Thymus (tissue), 11 donors: Measurements from ENCODE around the gene TET2. TPM values are rescaled to one million over a fixed set of nuclear protein-coding genes. Genes with fewer than 3 reads are reported as not detected.

ENCODE experiments used
- DNase-seq, 9 donors: peaks; one replicate each; pipeline ENCODE4 v3.0.0-alpha.2; 2013; ENCODE audit warnings: low spot score in 9 of 9, low read depth in 6 of 9, missing footprints in 1 of 9
- H3K27ac ChIP-seq, 2 donors: one replicate each; pipeline ENCODE4 v1.5.1; 2013; ENCODE audit warnings: control low read depth in 1 of 2, low read depth in 1 of 2, low read length in 1 of 2, mild to moderate bottlenecking in 1 of 2, moderate library complexity in 1 of 2
- H3K27me3 ChIP-seq, 2 donors: one replicate each; pipeline ENCODE4 v1.5.1; 2013; ENCODE audit warnings: low read length in 1 of 2; ENCODE audit not compliant: control insufficient read depth in 2 of 2, insufficient read depth in 1 of 2
- H3K36me3 ChIP-seq, 2 donors: one replicate each; pipeline ENCODE4 v1.5.1; 2013; ENCODE audit warnings: low read length in 1 of 2, mild to moderate bottlenecking in 1 of 2, moderate library complexity in 1 of 2; ENCODE audit not compliant: control insufficient read depth in 2 of 2, insufficient read depth in 2 of 2
- H3K4me1 ChIP-seq, 2 donors: one replicate each; pipeline ENCODE4 v1.5.1; 2013; ENCODE audit warnings: low read length in 2 of 2; ENCODE audit not compliant: control insufficient read depth in 2 of 2, insufficient read depth in 2 of 2
- H3K4me3 ChIP-seq, 2 donors: one replicate each; pipeline ENCODE4 v1.5.1; 2013; ENCODE audit warnings: low read length in 2 of 2, control low read depth in 1 of 2, mild to moderate bottlenecking in 1 of 2
- H3K9me3 ChIP-seq, 2 donors: one replicate each; pipeline ENCODE4 v1.5.1; 2013; ENCODE audit warnings: low read length in 1 of 2, mild to moderate bottlenecking in 1 of 2; ENCODE audit not compliant: control insufficient read depth in 2 of 2, insufficient read depth in 1 of 2
- WGBS: extraction: QIAGEN DNeasy Blood & Tissue Kit; methylation state at CpG from one replicate; pipeline ENCODE4 v1.1.7; 2013; 5-methylcytosine and 5-hydroxymethylcytosine counted together
- polyA plus RNA-seq: library from polyadenylated mRNA; stranded (reverse); fragments of 200-250 nt; gene quantifications from one replicate; pipeline ENCODE4 v1.2.3, GENCODE V29; 2013
- total RNA-seq: library from RNA; stranded (reverse); fragments of 120-200 nt; gene quantifications from one replicate; pipeline ENCODE4 v1.2.4, GENCODE V29; 2013
- donor health status: healthy.

The TET2 gene
- total and polyA plus RNA-seq, 2 donors: 6.5 to 17.1 TPM

- Histone ChIP-seq H3K4me1 (no peaks in the 10 kb centered on the region), H3K27ac (no peak overlapping the region), H3K27me3 (no peaks in the 10 kb centered on the region), H3K4me3 (no peak overlapping the region), H3K36me3 (peaks cover 2 to 4% of the 10 kb centered on the region in 2 donors), H3K9me3 (no peaks in the 10 kb centered on the region)
- no peak for DNase-seq
- WGBS: 96% methylated on average over 3 of the region's 3 CpGs
Measured at GRCh38 chr4:105197777-105198176, 51.1 kb downstream of the TET2 start.

- Histone ChIP-seq H3K27me3 (no peaks in the 10 kb centered on the region), H3K36me3 (peaks cover 0 to 4% of the 10 kb centered on the region in 2 donors), H3K27ac (no peak overlapping the region), H3K9me3 (no peaks in the 10 kb centered on the region), H3K4me3 (no peak overlapping the region), H3K4me1 (no peaks in the 10 kb centered on the region)
- no peak for DNase-seq
- 97% methylated on average over 2 of the region's 2 CpGs for WGBS
Measured at GRCh38 chr4:105198541-105198940, 51.9 kb downstream of the TET2 start.

GRCh38 chr4:105206214-105206613 is 59.5 kb downstream of the TET2 start:
- no peak for DNase-seq
- H3K9me3 ChIP-seq: no peaks in the 10 kb centered on the region
- H3K27me3 ChIP-seq: no peaks in the 10 kb centered on the region
- 94% methylated on average over 3 of the region's 3 CpGs for WGBS
- no peaks in the 10 kb centered on the region for H3K36me3 ChIP-seq
- H3K4me1 ChIP-seq: no peaks in the 10 kb centered on the region
- H3K4me3 ChIP-seq: no peak overlapping the region
- H3K27ac ChIP-seq: no peak overlapping the region

GRCh38 chr4:105207386-105207785 is 60.7 kb downstream of the TET2 start:
- Histone ChIP-seq H3K27ac (no peak overlapping the region), H3K27me3 (no peaks in the 10 kb centered on the region), H3K36me3 (no peaks in the 10 kb centered on the region), H3K4me3 (no peak overlapping the region), H3K4me1 (no peaks in the 10 kb centered on the region), H3K9me3 (no peaks in the 10 kb centered on the region)
- DNase-seq: no peak
- WGBS: 99% methylated on average over 2 of the region's 2 CpGs

- no peak overlapping the region for H3K27ac ChIP-seq
- no peaks in the 10 kb centered on the region for H3K4me1 ChIP-seq
- H3K9me3 ChIP-seq: no peaks in the 10 kb centered on the region
- H3K36me3 ChIP-seq: no peaks in the 10 kb centered on the region
- no peak overlapping the region for H3K4me3 ChIP-seq
- H3K27me3 ChIP-seq: no peaks in the 10 kb centered on the region
- no peak for DNase-seq
- 94% methylated on average over 5 of the region's 5 CpGs for WGBS
Measured at GRCh38 chr4:105208561-105208960, 61.9 kb downstream of the TET2 start.

- Histone ChIP-seq H3K4me1 (no peaks in the 10 kb centered on the region), H3K9me3 (no peaks in the 10 kb centered on the region), H3K36me3 (no peaks in the 10 kb centered on the region), H3K27ac (no peak overlapping the region), H3K4me3 (no peak overlapping the region), H3K27me3 (no peaks in the 10 kb centered on the region)
- WGBS: 95% methylated on average over 1 of the region's 1 CpG
- no peak for DNase-seq
Measured at GRCh38 chr4:105210916-105211315, 64.2 kb downstream of the TET2 start.

GRCh38 chr4:105215609-105216313 is 69.1 kb downstream of the TET2 start:
- H3K27me3 ChIP-seq: no peaks in the 10 kb centered on the region
- WGBS: 77% methylated on average over 4 of the region's 4 CpGs
- H3K4me1 ChIP-seq: no peaks in the 10 kb centered on the region
- DNase-seq: peak in 6 of 9 donors; percentile 6 to 39 (median 14)
- no peaks in the 10 kb centered on the region for H3K36me3 ChIP-seq
- no peak overlapping the region for H3K27ac ChIP-seq
- no peaks in the 10 kb centered on the region for H3K9me3 ChIP-seq
- no peak overlapping the region for H3K4me3 ChIP-seq

GRCh38 chr4:105225500-105225899 is 78.8 kb downstream of the TET2 start:
- H3K36me3 ChIP-seq: no peaks in the 10 kb centered on the region
- no peaks in the 10 kb centered on the region for H3K9me3 ChIP-seq
- H3K27ac ChIP-seq: no peak overlapping the region
- no peak overlapping the region for H3K4me3 ChIP-seq
- WGBS: 98% methylated on average over 1 of the region's 1 CpG
- H3K4me1 ChIP-seq: no peaks in the 10 kb centered on the region
- no peak for DNase-seq
- no peaks in the 10 kb centered on the region for H3K27me3 ChIP-seq

GRCh38 chr4:105227054-105227453 is 80.4 kb downstream of the TET2 start:
- Histone ChIP-seq H3K4me3 (no peak overlapping the region), H3K9me3 (no peaks in the 10 kb centered on the region), H3K27ac (no peak overlapping the region), H3K4me1 (no peaks in the 10 kb centered on the region), H3K36me3 (no peaks in the 10 kb centered on the region), H3K27me3 (no peaks in the 10 kb centered on the region)
- WGBS: 100% methylated on average over 1 of the region's 1 CpG
- no peak for DNase-seq
